Subcutaneous abdominal adipose tissue (tissue), 5 donors: ENCODE results near the gene GNPDA1.

Experiments
- H3K27ac ChIP-seq: one replicate; pipeline ENCODE4 v1.7.0; 2013; ENCODE audit warnings: low read depth, mild to moderate bottlenecking, inconsistent platforms, low read length, moderate library complexity
- H3K27me3 ChIP-seq, 5 donors: one replicate each; pipeline ENCODE4 v1.7.0; 2013; ENCODE audit warnings: low read length in 5 of 5, inconsistent platforms in 1 of 5; ENCODE audit not compliant: control insufficient read depth in 5 of 5, insufficient read depth in 4 of 5
- H3K36me3 ChIP-seq, 5 donors: one replicate each; pipeline ENCODE4 v1.7.0; 2013; ENCODE audit warnings: low read length in 5 of 5; ENCODE audit not compliant: control insufficient read depth in 5 of 5, insufficient read depth in 5 of 5
- H3K4me1 ChIP-seq, 5 donors: one replicate each; pipeline ENCODE4 v1.7.0; 2013; ENCODE audit warnings: low read length in 5 of 5, mild to moderate bottlenecking in 3 of 5, moderate library complexity in 1 of 5; ENCODE audit not compliant: control insufficient read depth in 5 of 5, insufficient read depth in 5 of 5
- H3K4me3 ChIP-seq, 5 donors: one replicate each; pipeline ENCODE4 v1.7.0; 2013; ENCODE audit warnings: low read length in 5 of 5, low read depth in 1 of 5
- H3K9ac ChIP-seq, 5 donors: one replicate each; pipeline ENCODE4 v1.7.0; 2013; ENCODE audit warnings: low read length in 5 of 5, mild to moderate bottlenecking in 4 of 5, moderate library complexity in 3 of 5
- H3K9me3 ChIP-seq, 5 donors: one replicate each; pipeline ENCODE4 v1.7.0; 2013; ENCODE audit warnings: low read length in 5 of 5; ENCODE audit not compliant: control insufficient read depth in 5 of 5
- donor health status: healthy.
- donor health status: healthy.
- donor health status: healthy.
- donor health status: healthy.
- donor health status: healthy.

GNPDA1 gene

GRCh38 chr5:141958546-141959172 is 54.2 kb downstream of the GNPDA1 start:
- Histone ChIP-seq H3K4me1 (peaks cover 5 to 76% (median 52%) of the 10 kb centered on the region in 5 donors), H3K9ac (peak overlapping the region in 1 of 5 donors; percentile 53), H3K36me3 (peaks cover 0 to 2% (median 0%) of the 10 kb centered on the region in 5 donors), H3K27me3 (peaks cover 0 to 9% (median 0%) of the 10 kb centered on the region in 5 donors), H3K27ac (peak overlapping the region; percentile 61), H3K9me3 (no peaks in the 10 kb centered on the region), H3K4me3 (peak overlapping the region in 3 of 5 donors; percentile 66 to 76 (median 67))

GRCh38 chr5:141958113-141958512 is 54.7 kb downstream of the GNPDA1 start, which contains the start of gene PCDH12:
Gene PCDH12 (minus strand): TSS chr5:141958202. CDS start chr5:141957851, 351 bp downstream.
- peak within 1 kb of the TSS in 4 of 5 donors; percentile 63 to 76 (median 66) for H3K4me3 ChIP-seq
- peaks cover 0 to 2% (median 0%) of the 10 kb centered on the region in 5 donors for H3K36me3 ChIP-seq
- no peaks in the 10 kb centered on the region for H3K9me3 ChIP-seq
- H3K27ac ChIP-seq, result peak within 1 kb of the TSS; percentile 61
- peaks cover 0 to 9% (median 0%) of the 10 kb centered on the region in 5 donors for H3K27me3 ChIP-seq
- peaks cover 5 to 82% (median 52%) of the 10 kb centered on the region in 5 donors for H3K4me1 ChIP-seq
- peak within 1 kb of the TSS in 3 of 5 donors; percentile 6 to 60 (median 52) for H3K9ac ChIP-seq

- peak overlapping the region; percentile 61 for H3K27ac ChIP-seq
Observed at GRCh38 chr5:141957367-141957996, 55.3 kb downstream of the GNPDA1 start.

GRCh38 chr5:141954194-141954593 is 58.6 kb downstream of the GNPDA1 start:
- Histone ChIP-seq H3K9me3 (no peaks in the 10 kb centered on the region), H3K4me3 (peak overlapping the region in 4 of 5 donors; percentile 46 to 76 (median 66)), H3K36me3 (peaks cover 0 to 18% (median 11%) of the 10 kb centered on the region in 5 donors), H3K9ac (peak overlapping the region in 1 of 5 donors; percentile 53), H3K27me3 (peaks cover 0 to 11% (median under 1%) of the 10 kb centered on the region in 5 donors), H3K27ac (peak overlapping the region; percentile 53), H3K4me1 (peaks cover 11 to 99% (median 41%) of the 10 kb centered on the region in 5 donors)

More at GRCh38 chr5:141957367-141957996, 55.3 kb downstream of the GNPDA1 start:
- H3K36me3 ChIP-seq, result peaks cover 0 to 2% (median 0%) of the 10 kb centered on the region in 5 donors
- H3K9me3 ChIP-seq, result no peaks in the 10 kb centered on the region
- peak overlapping the region in 4 of 5 donors; percentile 63 to 76 (median 66) for H3K4me3 ChIP-seq
- peak overlapping the region in 3 of 5 donors; percentile 6 to 60 (median 52) for H3K9ac ChIP-seq
- H3K4me1 ChIP-seq, result peaks cover 8 to 88% (median 57%) of the 10 kb centered on the region in 5 donors
- H3K27me3 ChIP-seq, result peaks cover 0 to 9% (median 2%) of the 10 kb centered on the region in 5 donors

GRCh38 chr5:141952020-141952419 is 60.8 kb downstream of the GNPDA1 start:
- Histone ChIP-seq H3K4me3 (peak overlapping the region in 3 of 5 donors; percentile 40 to 76 (median 67)), H3K9me3 (no peaks in the 10 kb centered on the region), H3K36me3 (peaks cover 0 to 31% (median 22%) of the 10 kb centered on the region in 5 donors), H3K9ac (no peak overlapping the region), H3K27me3 (peaks cover 0 to 17% (median 2%) of the 10 kb centered on the region in 5 donors), H3K27ac (peak overlapping the region; percentile 53), H3K4me1 (peaks cover 6 to 99% (median 33%) of the 10 kb centered on the region in 5 donors)

- H3K27ac ChIP-seq, result peak overlapping the region; percentile 53
- peaks cover 8 to 97% (median 33%) of the 10 kb centered on the region in 5 donors for H3K4me1 ChIP-seq
- H3K4me3 ChIP-seq, result peak overlapping the region in 3 of 5 donors; percentile 30 to 76 (median 67)
- no peaks in the 10 kb centered on the region for H3K9me3 ChIP-seq
- peaks cover 0 to 17% (median 5%) of the 10 kb centered on the region in 5 donors for H3K27me3 ChIP-seq
- no peak overlapping the region for H3K9ac ChIP-seq
- peaks cover 0 to 31% (median 22%) of the 10 kb centered on the region in 5 donors for H3K36me3 ChIP-seq
Observed at GRCh38 chr5:141951332-141951781, 61.5 kb downstream of the GNPDA1 start.
